Fibroblast of skin of right quadriceps (primary cell): Measurements from ENCODE around the gene FHOD3.

Experiments
- DNase-seq: peaks from one replicate; pipeline ENCODE4 v3.0.0-alpha.2; 2013

FHOD3 gene

GRCh38 chr18:36323421-36323820, 25.9 kb downstream of the FHOD3 start:
- no peak for DNase-seq

- no peak for DNase-seq
Measured at GRCh38 chr18:36325846-36326245, 28.3 kb downstream of the FHOD3 start.

- DNase-seq, result no peak
Measured at GRCh38 chr18:36326771-36327170, 29.3 kb downstream of the FHOD3 start.

GRCh38 chr18:36327352-36328316, 30.1 kb downstream of the FHOD3 start:
- DNase-seq, result no peak

- DNase-seq, result no peak
Measured at GRCh38 chr18:36328385-36328858, 30.9 kb downstream of the FHOD3 start.

- no peak for DNase-seq
Measured at GRCh38 chr18:36328916-36329315, 31.4 kb downstream of the FHOD3 start.

GRCh38 chr18:36329684-36330434, 32.3 kb downstream of the FHOD3 start:
- no peak for DNase-seq

- peak; percentile 34 for DNase-seq
Measured at GRCh38 chr18:36330435-36331052, 33.0 kb downstream of the FHOD3 start.

GRCh38 chr18:36331521-36331971, 34.0 kb downstream of the FHOD3 start:
- DNase-seq, result no peak

- peak; percentile 59 for DNase-seq
Measured at GRCh38 chr18:36333414-36333813, 35.9 kb downstream of the FHOD3 start.

GRCh38 chr18:36334798-36335197, 37.3 kb downstream of the FHOD3 start:
- DNase-seq, result no peak

GRCh38 chr18:36335476-36336279, 38.2 kb downstream of the FHOD3 start:
- peak; percentile 48 for DNase-seq

- DNase-seq, result no peak
Measured at GRCh38 chr18:36337679-36338402, 40.3 kb downstream of the FHOD3 start.

- DNase-seq, result no peak
Measured at GRCh38 chr18:36338403-36338933, 41.0 kb downstream of the FHOD3 start.

- no peak for DNase-seq
Measured at GRCh38 chr18:36340246-36340645, 42.7 kb downstream of the FHOD3 start.

- no peak for DNase-seq
Measured at GRCh38 chr18:36341944-36342343, 44.4 kb downstream of the FHOD3 start.

- no peak for DNase-seq
Measured at GRCh38 chr18:36348331-36348730, 50.8 kb downstream of the FHOD3 start.

- no peak for DNase-seq
Measured at GRCh38 chr18:36348971-36349417, 51.5 kb downstream of the FHOD3 start.

- DNase-seq, result no peak
Measured at GRCh38 chr18:36349552-36349951, 52.0 kb downstream of the FHOD3 start.

- no peak for DNase-seq
Measured at GRCh38 chr18:36350251-36350651, 52.7 kb downstream of the FHOD3 start.

GRCh38 chr18:36350839-36351469, 53.4 kb downstream of the FHOD3 start:
- no peak for DNase-seq
